Left lobe of liver (tissue), 2 donors: ENCODE measurements around the gene ANKRD36C. TPM values are rescaled to one million over a fixed set of nuclear protein-coding genes. Genes with fewer than 3 reads are reported as not detected.
A peak's percentile ranks its signal among the peaks of the same experiment; 100 is the strongest.
"Not testable (repeated sequence)": the region's sequence is repeated elsewhere in the genome, so short reads cannot be mapped to it uniquely, and the experiment has no call there.

ENCODE experiments used
- ATAC-seq: fragments of 200-7000 bp; cut with Tn5 transposase; one replicate; pipeline ENCODE4 v1.9.1; 2020; ENCODE audit warnings: mild to moderate bottlenecking, moderate library complexity
- DNase-seq: peaks from one replicate; pipeline ENCODE4 v3.0.0-alpha.2; 2020; ENCODE audit warnings: low spot score
- total RNA-seq: library from RNA; stranded (reverse); gene quantifications from one replicate; pipeline ENCODE4 v1.2.1, GENCODE V29; 2021
- donor health status: DM: no; HTN: no; CAD: no; lungs with moderate emphysema.
- donor health status: DM: no; HTN: yes; CAD: no.

Gene ANKRD36C
- total RNA-seq = 2.4 TPM

GRCh38 chr2:95991351-95992094 is at the start of gene ANKRD36C:
TSS of gene ANKRD36C (minus strand) at chr2:95991824. CDS start at chr2:95991708, 116 bp downstream.
- ATAC-seq = peak; percentile 89
- peak; percentile 55 for DNase-seq

GRCh38 chr2:96035554-96035953 is 43.9 kb upstream of the ANKRD36C start:
- not testable (repeated sequence) for ATAC-seq, DNase-seq

- not testable (repeated sequence) for DNase-seq, ATAC-seq
Measured at GRCh38 chr2:96034792-96035191, 43.2 kb upstream of the ANKRD36C start, which contains the start of gene GPAT2. TSS of gene GPAT2 (minus strand) at chr2:96034916. CDS start at chr2:96032359, 2,557 bp downstream.

GRCh38 chr2:96033997-96034396 is 42.4 kb upstream of the ANKRD36C start:
- peak; percentile 24 for ATAC-seq
- DNase-seq = not testable (repeated sequence)

- not testable (repeated sequence) for ATAC-seq, DNase-seq
Measured at GRCh38 chr2:96027725-96028325, 36.2 kb upstream of the ANKRD36C start.

- ATAC-seq, DNase-seq: not testable (repeated sequence)
Measured at GRCh38 chr2:96025755-96026154, 34.1 kb upstream of the ANKRD36C start.

GRCh38 chr2:96025194-96025492 is 33.5 kb upstream of the ANKRD36C start:
- no peak for DNase-seq
- no peak for ATAC-seq

- DNase-seq (no peak), ATAC-seq (no peak)
Measured at GRCh38 chr2:96024336-96025193, 32.9 kb upstream of the ANKRD36C start.

GRCh38 chr2:96023701-96024100 is 32.1 kb upstream of the ANKRD36C start:
- ATAC-seq, DNase-seq: not testable (repeated sequence)

GRCh38 chr2:96022701-96023447 is 31.2 kb upstream of the ANKRD36C start:
- ATAC-seq = peak; percentile 97
- DNase-seq = peak; percentile 83

- not testable (repeated sequence) for ATAC-seq, DNase-seq
Measured at GRCh38 chr2:96022126-96022525, 30.5 kb upstream of the ANKRD36C start.

GRCh38 chr2:96021142-96021541 is 29.5 kb upstream of the ANKRD36C start:
- ATAC-seq, DNase-seq: not testable (repeated sequence)

GRCh38 chr2:96019909-96020590 is 28.4 kb upstream of the ANKRD36C start:
- not testable (repeated sequence) for ATAC-seq, DNase-seq

GRCh38 chr2:96016321-96016720 is 24.7 kb upstream of the ANKRD36C start:
- DNase-seq = not testable (repeated sequence)
- ATAC-seq = peak; percentile 51

GRCh38 chr2:96012792-96013264 is 21.2 kb upstream of the ANKRD36C start:
- ATAC-seq, DNase-seq: not testable (repeated sequence)

GRCh38 chr2:96012086-96012791 is 20.6 kb upstream of the ANKRD36C start:
- not testable (repeated sequence) for ATAC-seq, DNase-seq

- ATAC-seq = peak; percentile 56
- not testable (repeated sequence) for DNase-seq
Measured at GRCh38 chr2:96011129-96011455, 19.5 kb upstream of the ANKRD36C start.

GRCh38 chr2:96010320-96011128 is 18.9 kb upstream of the ANKRD36C start:
- peak; percentile 98 for ATAC-seq
- peak; percentile 97 for DNase-seq
